T-helper 2 cell treated with Interferon-gamma antibody and Interleukin-4, amounts not matched to agents 5 μg/mL and 100 μg/mL, for 36 hours (primary cell): ENCODE results near the gene S100A13.
A peak's percentile ranks its signal among the peaks of the same experiment; 100 is the strongest.

Source experiments
- DNase-seq: peaks from one replicate; pipeline ENCODE4 v3.0.0; 2021; ENCODE audit warnings: low spot score
- H3K27ac Mint-ChIP-seq: one replicate; pipeline ENCODE4 v1.8.0; 2021; ENCODE audit warnings: mild to moderate bottlenecking, mixed read lengths
- H3K27me3 Mint-ChIP-seq: one replicate; pipeline ENCODE4 v1.8.0; 2021; ENCODE audit warnings: low read depth, mixed read lengths
- H3K36me3 Mint-ChIP-seq: one replicate; pipeline ENCODE4 v1.8.0; 2021; ENCODE audit warnings: low read depth, mixed read lengths
- H3K4me1 Mint-ChIP-seq: one replicate; pipeline ENCODE4 v1.8.0; 2021; ENCODE audit warnings: low read depth, mixed read lengths
- H3K4me3 Mint-ChIP-seq: one replicate; pipeline ENCODE4 v1.8.0; 2022; ENCODE audit warnings: mild to moderate bottlenecking, moderate library complexity, mixed read lengths
- H3K9me3 Mint-ChIP-seq: one replicate; pipeline ENCODE4 v1.8.0; 2021; ENCODE audit warnings: mixed read lengths

The S100A13 gene

GRCh38 chr1:153658400-153659174 is 31.3 kb upstream of the S100A13 start, which contains the start of gene SNAPIN:
SNAPIN (plus strand) TSS chr1:153658703; CDS start chr1:153658744, 41 bp downstream.
- DNase-seq: peak; percentile 92
- Mint-ChIP-seq H3K36me3 (peaks cover 25% of the 10 kb centered on the region), H3K9me3 (no peaks in the 10 kb centered on the region), H3K27ac (peak within 1 kb of the TSS; percentile 87), H3K4me3 (peak within 1 kb of the TSS; percentile 97), H3K4me1 (peaks cover 12% of the 10 kb centered on the region), H3K27me3 (no peaks in the 10 kb centered on the region)

- Mint-ChIP-seq H3K27me3 (no peaks in the 10 kb centered on the region), H3K36me3 (no peaks in the 10 kb centered on the region), H3K27ac (no peak overlapping the region), H3K4me3 (no peak overlapping the region), H3K4me1 (peaks cover 12% of the 10 kb centered on the region), H3K9me3 (no peaks in the 10 kb centered on the region)
- DNase-seq: no peak
Measured at GRCh38 chr1:153655333-153655732, 28.0 kb upstream of the S100A13 start.

- Mint-ChIP-seq H3K36me3 (peaks cover under 1% of the 10 kb centered on the region), H3K27ac (no peak overlapping the region), H3K9me3 (no peaks in the 10 kb centered on the region), H3K4me3 (no peak overlapping the region), H3K4me1 (peaks cover 4% of the 10 kb centered on the region), H3K27me3 (no peaks in the 10 kb centered on the region)
- DNase-seq: no peak
Measured at GRCh38 chr1:153652805-153653500, 25.6 kb upstream of the S100A13 start.

GRCh38 chr1:153651771-153652170 is 24.5 kb upstream of the S100A13 start:
- Mint-ChIP-seq H3K27me3 (no peaks in the 10 kb centered on the region), H3K4me3 (no peak overlapping the region), H3K27ac (no peak overlapping the region), H3K9me3 (no peaks in the 10 kb centered on the region), H3K36me3 (peaks cover 9% of the 10 kb centered on the region), H3K4me1 (peaks cover 7% of the 10 kb centered on the region)
- DNase-seq: no peak

- Mint-ChIP-seq H3K4me3 (no peak overlapping the region), H3K27me3 (no peaks in the 10 kb centered on the region), H3K36me3 (peaks cover 27% of the 10 kb centered on the region), H3K9me3 (no peaks in the 10 kb centered on the region), H3K27ac (peak overlapping the region; percentile 55), H3K4me1 (peaks cover 15% of the 10 kb centered on the region)
- DNase-seq: no peak
Measured at GRCh38 chr1:153649863-153650235, 22.5 kb upstream of the S100A13 start.

GRCh38 chr1:153649137-153649862 is 22.0 kb upstream of the S100A13 start:
- Mint-ChIP-seq H3K4me3 (no peak overlapping the region), H3K4me1 (peaks cover 17% of the 10 kb centered on the region)
- DNase-seq: no peak

GRCh38 chr1:153648000-153648643 is 20.8 kb upstream of the S100A13 start:
- no peak for DNase-seq
- peaks cover 22% of the 10 kb centered on the region for H3K4me1 Mint-ChIP-seq
- H3K27ac Mint-ChIP-seq: no peak overlapping the region
- no peaks in the 10 kb centered on the region for H3K27me3 Mint-ChIP-seq
- no peaks in the 10 kb centered on the region for H3K9me3 Mint-ChIP-seq
- peaks cover 43% of the 10 kb centered on the region for H3K36me3 Mint-ChIP-seq
- no peak overlapping the region for H3K4me3 Mint-ChIP-seq

More at GRCh38 chr1:153649137-153649862, 22.0 kb upstream of the S100A13 start:
- Mint-ChIP-seq H3K27me3 (no peaks in the 10 kb centered on the region), H3K36me3 (peaks cover 32% of the 10 kb centered on the region), H3K9me3 (no peaks in the 10 kb centered on the region), H3K27ac (peak overlapping the region; percentile 55)

GRCh38 chr1:153647346-153647714 is 20.0 kb upstream of the S100A13 start:
- Mint-ChIP-seq H3K36me3 (peaks cover 49% of the 10 kb centered on the region), H3K4me3 (no peak overlapping the region), H3K9me3 (no peaks in the 10 kb centered on the region), H3K27ac (peak overlapping the region; percentile 47), H3K4me1 (peaks cover 24% of the 10 kb centered on the region), H3K27me3 (no peaks in the 10 kb centered on the region)
- DNase-seq: no peak

GRCh38 chr1:153646672-153647345 is 19.5 kb upstream of the S100A13 start:
- peak overlapping the region; percentile 47 for H3K27ac Mint-ChIP-seq
- peaks cover 24% of the 10 kb centered on the region for H3K4me1 Mint-ChIP-seq
- H3K9me3 Mint-ChIP-seq: no peaks in the 10 kb centered on the region
- H3K36me3 Mint-ChIP-seq: peaks cover 54% of the 10 kb centered on the region
- no peak overlapping the region for H3K4me3 Mint-ChIP-seq
- H3K27me3 Mint-ChIP-seq: no peaks in the 10 kb centered on the region
- DNase-seq: no peak

- no peak for DNase-seq
- Mint-ChIP-seq H3K9me3 (no peaks in the 10 kb centered on the region), H3K27me3 (no peaks in the 10 kb centered on the region), H3K4me1 (peaks cover 22% of the 10 kb centered on the region), H3K36me3 (peaks cover 73% of the 10 kb centered on the region), H3K4me3 (no peak overlapping the region), H3K27ac (no peak overlapping the region)
Measured at GRCh38 chr1:153643816-153644215, 16.5 kb upstream of the S100A13 start.

- no peak overlapping the region for H3K27ac Mint-ChIP-seq
- H3K27me3 Mint-ChIP-seq: no peaks in the 10 kb centered on the region
- DNase-seq: no peak
- no peak overlapping the region for H3K4me3 Mint-ChIP-seq
- peaks cover 22% of the 10 kb centered on the region for H3K4me1 Mint-ChIP-seq
- peaks cover 79% of the 10 kb centered on the region for H3K36me3 Mint-ChIP-seq
- no peaks in the 10 kb centered on the region for H3K9me3 Mint-ChIP-seq
Measured at GRCh38 chr1:153643100-153643499, 15.8 kb upstream of the S100A13 start.

GRCh38 chr1:153642161-153642560 is 14.9 kb upstream of the S100A13 start:
- no peak for DNase-seq
- peaks cover 79% of the 10 kb centered on the region for H3K36me3 Mint-ChIP-seq
- H3K27ac Mint-ChIP-seq: no peak overlapping the region
- H3K9me3 Mint-ChIP-seq: no peaks in the 10 kb centered on the region
- no peaks in the 10 kb centered on the region for H3K27me3 Mint-ChIP-seq
- H3K4me1 Mint-ChIP-seq: peaks cover 23% of the 10 kb centered on the region
- no peak overlapping the region for H3K4me3 Mint-ChIP-seq

- Mint-ChIP-seq H3K27ac (no peak overlapping the region), H3K4me1 (peaks cover 23% of the 10 kb centered on the region), H3K9me3 (no peaks in the 10 kb centered on the region), H3K36me3 (peaks cover 77% of the 10 kb centered on the region), H3K27me3 (no peaks in the 10 kb centered on the region), H3K4me3 (no peak overlapping the region)
- DNase-seq: no peak
Measured at GRCh38 chr1:153640861-153641260, 13.6 kb upstream of the S100A13 start.
